Spleen (tissue), 7 donors: ENCODE results near the gene SLIT3.

Experiments
- CTCF ChIP-seq, 11 experiments: fragments of 200-600 bp in 7 of 11; fragments of 450-650 bp in 4 of 11; sonication (generic) in 4 of 11; IDR thresholded peaks in 8 of 11; conservative IDR thresholded peaks in 3 of 11; 1 replicate in 7 of 11; 2 replicates in 4 of 11; pipeline versions ENCODE4 v1.4.0 to v1.8.0; 2016 to 2021; ENCODE audit warnings: antibody characterized with exemption in 11 of 11, inconsistent platforms in 4 of 11, mild to moderate bottlenecking in 1 of 11
- POLR2A ChIP-seq, 3 donors: fragments of 450-650 bp; IDR thresholded peaks; one replicate each; pipeline ENCODE4 v1.5.1; 2017; ENCODE audit warnings: antibody characterized with exemption in 3 of 3, mild to moderate bottlenecking in 1 of 3
- POLR2AphosphoS5 ChIP-seq, 3 donors: sonication (generic); formaldehyde crosslinking; IDR thresholded peaks; one replicate each; pipeline ENCODE4 v1.5.1; 2017; ENCODE audit warnings: antibody characterized with exemption in 3 of 3
- donor health status: DM: no; HTN: no; CAD: no; lungs with moderate emphysema.
- donor health status: DM: no; HTN: no; CAD: no.
- donor health status: DM: no; HTN: no; CAD: no.

- TF ChIP-seq POLR2AphosphoS5 (IDR thresholded peaks at IDR 0.05) (no peak), CTCF (IDR thresholded peaks at IDR 0.05 in 8 of 11, conservative IDR thresholded peaks at IDR 0.05 in 3 of 11) (no peak), POLR2A (IDR thresholded peaks at IDR 0.05) (no peak)
Observed at GRCh38 chr5:168702511-168702910, 598.4 kb downstream of the SLIT3 start.
